ENCODE results near the gene HTT-AS.

The HTT-AS gene

GRCh38 chr4:3022651-3023050 is 51.7 kb downstream of the HTT-AS start:
- DNase-seq (ENCODE audit: low read depth), result no peak
- TF ChIP-seq CTCF (IDR thresholded peaks at IDR 0.05; ENCODE audit: low read depth, low read length, missing control alignments), result no peak
- no peak overlapping the region for H3K4me3 ChIP-seq (ENCODE audit: low read depth, low read length)
- in situ Hi-C loops (cut with HindIII; ENCODE audit: low sequenced_read_pairs), result no loop called here

GRCh38 chr4:3022112-3022511 is 52.2 kb downstream of the HTT-AS start:
- H3K4me3 ChIP-seq (ENCODE audit: low read depth, low read length), result no peak overlapping the region
- DNase-seq (ENCODE audit: low read depth), result no peak
- TF ChIP-seq CTCF (IDR thresholded peaks at IDR 0.05; ENCODE audit: low read depth, low read length, missing control alignments), result no peak
- in situ Hi-C loops (cut with HindIII; ENCODE audit: low sequenced_read_pairs), result no loop called here

DNA sequence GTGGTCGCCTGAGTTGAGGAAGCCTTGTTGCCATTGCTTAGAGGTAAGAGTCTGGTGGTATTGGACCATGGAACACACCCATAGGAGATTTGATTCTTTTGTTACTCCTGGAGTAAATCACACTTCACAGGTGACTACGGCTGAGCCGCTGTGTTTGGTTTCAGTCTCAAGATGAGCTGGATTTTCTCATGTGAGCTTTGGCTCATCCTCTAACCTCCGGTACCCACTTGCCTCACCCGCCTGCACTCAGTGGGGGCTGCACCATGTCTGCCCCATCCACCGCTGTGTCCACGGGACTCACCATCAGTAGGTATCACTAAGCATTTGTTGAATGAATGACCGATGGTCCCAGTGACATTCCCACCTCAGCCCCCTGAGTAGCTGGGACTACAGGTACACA is 52.7 kb downstream of the HTT-AS start:
- no peak for TF ChIP-seq CTCF (IDR thresholded peaks at IDR 0.05; ENCODE audit: low read depth, low read length, missing control alignments)
- in situ Hi-C loops (cut with HindIII; ENCODE audit: low sequenced_read_pairs), result no loop called here
- no peak for DNase-seq (ENCODE audit: low read depth)
- no peak overlapping the region for H3K4me3 ChIP-seq (ENCODE audit: low read depth, low read length)

DNA sequence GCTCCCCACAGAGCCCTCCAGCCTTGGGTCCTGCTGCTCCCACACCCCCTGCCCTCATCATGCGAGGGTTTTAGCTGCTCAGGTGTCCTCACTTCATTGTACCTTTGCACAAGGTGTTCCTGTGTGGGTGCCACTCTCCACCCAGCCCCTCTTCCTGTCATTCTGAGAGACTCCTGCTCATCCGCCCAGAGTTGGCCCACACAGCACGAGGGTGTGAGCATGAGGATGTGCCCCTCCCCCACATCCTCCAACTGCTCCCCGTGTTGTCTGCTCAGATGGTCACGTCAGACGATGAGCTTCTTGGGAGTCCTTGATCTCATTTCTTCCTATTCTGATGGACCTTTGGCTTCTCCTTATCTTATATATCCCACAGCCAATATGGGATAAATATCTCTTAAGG is 53.2 kb downstream of the HTT-AS start:
- no peak overlapping the region for H3K4me3 ChIP-seq (ENCODE audit: low read depth, low read length)
- TF ChIP-seq CTCF (IDR thresholded peaks at IDR 0.05; ENCODE audit: low read depth, low read length, missing control alignments), result no peak
- DNase-seq (ENCODE audit: low read depth), result no peak
- in situ Hi-C loops (cut with HindIII; ENCODE audit: low sequenced_read_pairs), result no loop called here

- no peak for TF ChIP-seq CTCF (IDR thresholded peaks at IDR 0.05; ENCODE audit: low read depth, low read length, missing control alignments)
- H3K4me3 ChIP-seq (ENCODE audit: low read depth, low read length), result no peak overlapping the region
- DNase-seq (ENCODE audit: low read depth), result no peak
- in situ Hi-C loops (cut with HindIII; ENCODE audit: low sequenced_read_pairs), result no loop called here
These were observed 55.0 kb downstream of the HTT-AS start for GRCh38 chr4:3019145-3019846.

DNA sequence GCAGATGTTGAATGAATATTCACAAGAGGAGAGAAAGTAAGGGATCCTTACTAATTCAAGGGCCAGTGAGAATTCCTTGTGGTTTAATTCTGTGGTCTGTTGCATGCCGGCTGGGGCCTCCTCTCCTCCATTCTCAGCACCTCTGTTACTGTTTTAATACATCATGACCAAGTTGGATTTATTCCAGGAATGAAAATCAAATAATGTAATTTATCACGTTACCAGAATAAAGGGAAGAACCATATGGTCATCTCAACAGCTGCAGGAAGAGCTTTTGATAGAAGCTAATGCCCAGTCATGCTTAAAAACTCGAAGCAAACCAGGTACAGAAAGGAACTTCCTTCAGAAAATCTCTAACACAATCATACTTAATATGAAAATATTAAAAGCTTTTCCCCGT is 56.8 kb downstream of the HTT-AS start:
- no peak for TF ChIP-seq CTCF (IDR thresholded peaks at IDR 0.05; ENCODE audit: low read depth, low read length, missing control alignments)
- in situ Hi-C loops (cut with HindIII; ENCODE audit: low sequenced_read_pairs), result no loop called here
- H3K4me3 ChIP-seq (ENCODE audit: low read depth, low read length), result no peak overlapping the region
- peak; percentile 63 for DNase-seq (ENCODE audit: low read depth)

Data from astrocyte of the cerebellum (primary cell).